Measurements from ENCODE around the gene CCDC88C. TPM values are rescaled to one million over a fixed set of nuclear protein-coding genes. Genes with fewer than 3 reads are reported as not detected.
"Not testable (repeated sequence)": the region's sequence is repeated elsewhere in the genome, so short reads cannot be mapped to it uniquely, and the experiment has no call there.

The CCDC88C gene
- total and polyA plus RNA-seq, 11 donors, result 2.4 to 15.6 (median 4.8) TPM

DNA sequence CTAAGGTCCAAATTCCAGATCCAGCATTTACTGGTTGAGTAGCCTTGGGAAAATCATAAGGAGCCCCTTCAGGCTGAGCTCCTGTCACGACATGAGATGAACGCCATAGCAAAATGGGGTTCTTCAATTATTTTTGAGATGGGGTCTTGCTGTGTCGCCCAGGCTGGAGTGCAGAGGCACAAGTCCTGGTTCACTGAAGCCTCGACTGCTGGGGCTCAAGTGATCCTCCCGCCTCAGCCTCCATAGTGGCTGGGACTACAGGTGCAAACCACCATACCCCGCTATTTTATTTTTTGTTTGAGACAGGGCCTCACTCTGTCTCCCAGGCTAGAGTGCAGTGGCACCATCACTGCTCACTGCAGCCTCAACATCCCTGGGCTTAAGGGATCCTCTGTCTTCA lies 147.4 kb downstream of the CCDC88C start:
- TF ChIP-seq, protein P1, sequence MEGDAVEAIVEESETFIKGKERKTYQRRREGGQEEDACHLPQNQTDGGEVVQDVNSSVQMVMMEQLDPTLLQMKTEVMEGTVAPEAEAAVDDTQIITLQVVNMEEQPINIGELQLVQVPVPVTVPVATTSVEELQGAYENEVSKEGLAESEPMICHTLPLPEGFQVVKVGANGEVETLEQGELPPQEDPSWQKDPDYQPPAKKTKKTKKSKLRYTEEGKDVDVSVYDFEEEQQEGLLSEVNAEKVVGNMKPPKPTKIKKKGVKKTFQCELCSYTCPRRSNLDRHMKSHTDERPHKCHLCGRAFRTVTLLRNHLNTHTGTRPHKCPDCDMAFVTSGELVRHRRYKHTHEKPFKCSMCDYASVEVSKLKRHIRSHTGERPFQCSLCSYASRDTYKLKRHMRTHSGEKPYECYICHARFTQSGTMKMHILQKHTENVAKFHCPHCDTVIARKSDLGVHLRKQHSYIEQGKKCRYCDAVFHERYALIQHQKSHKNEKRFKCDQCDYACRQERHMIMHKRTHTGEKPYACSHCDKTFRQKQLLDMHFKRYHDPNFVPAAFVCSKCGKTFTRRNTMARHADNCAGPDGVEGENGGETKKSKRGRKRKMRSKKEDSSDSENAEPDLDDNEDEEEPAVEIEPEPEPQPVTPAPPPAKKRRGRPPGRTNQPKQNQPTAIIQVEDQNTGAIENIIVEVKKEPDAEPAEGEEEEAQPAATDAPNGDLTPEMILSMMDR (IDR thresholded peaks at IDR 0.05), result no peak
- TF ChIP-seq POLR2A (IDR thresholded peaks at IDR 0.05), result no peak
- 94 to 99% (median 97%) methylated on average over 6 of the region's 6 CpGs for WGBS, 4 donors
- intact Hi-C loops (cut with DNase I), result no loop called here

DNA sequence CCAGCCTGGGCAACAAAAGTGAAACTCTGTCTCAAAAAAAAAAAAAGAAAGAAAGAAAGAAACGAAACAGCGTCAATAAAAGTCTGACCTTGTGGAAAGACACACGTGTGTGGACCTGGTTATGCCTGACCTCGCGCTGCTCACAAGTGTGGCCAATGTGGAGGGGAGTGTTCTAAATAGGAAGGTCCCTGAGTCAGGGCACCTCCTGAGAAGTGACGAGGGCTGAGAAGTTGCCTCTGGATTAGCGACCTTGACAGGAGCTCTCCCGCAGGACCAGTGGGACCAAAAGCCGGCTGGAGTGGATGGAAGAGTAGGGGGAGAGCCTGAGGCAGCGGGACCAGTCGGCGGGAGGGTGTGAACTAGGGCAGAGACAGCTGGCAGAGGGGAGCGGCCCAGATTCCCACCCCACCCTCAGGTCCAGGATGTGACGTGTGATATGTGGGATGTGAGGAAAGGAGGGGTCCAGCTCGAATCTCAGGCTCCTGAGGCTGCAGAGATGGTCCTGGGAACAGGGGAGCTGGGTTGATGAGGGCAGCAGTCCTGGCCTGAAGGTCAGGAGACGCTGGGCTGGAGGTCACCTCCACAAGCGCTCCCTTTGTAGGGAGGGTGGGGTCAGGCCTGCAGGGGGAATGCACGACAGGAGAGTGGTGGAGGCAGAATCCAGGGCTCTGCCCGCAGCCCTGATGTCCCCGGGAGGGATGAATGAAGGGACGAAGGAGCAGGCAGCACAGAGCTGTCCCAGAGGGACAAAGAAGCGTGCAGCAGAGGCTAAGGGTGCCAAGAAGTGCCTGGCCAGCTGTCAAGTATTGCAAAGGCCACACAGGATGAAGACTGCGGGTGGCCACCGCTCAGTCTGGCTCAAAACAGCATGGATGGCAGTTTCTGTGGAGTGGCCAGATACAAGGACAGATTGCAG lies 148.3 kb downstream of the CCDC88C start:
- 49 to 65% (median 55%) methylated on average over 24 of the region's 24 CpGs for WGBS, 4 donors

More for the DNA sequence above, 147.4 kb downstream of the CCDC88C start:
- no peaks in the 10 kb centered on the region for H3K9me3 ChIP-seq
- H3K27ac ChIP-seq, result no peak overlapping the region
- DNase-seq (no peak), ATAC-seq (no peak)
- peaks cover 0 to 6% (median 0%) of the 10 kb centered on the region in 9 donors for H3K27me3 ChIP-seq
- H3K36me3 ChIP-seq, result peaks cover 0 to 34% (median 0%) of the 10 kb centered on the region in 9 donors
- no peak overlapping the region for H3K4me3 ChIP-seq
- H3K4me1 ChIP-seq, result peaks cover 0 to 11% (median 6%) of the 10 kb centered on the region in 12 donors

DNA sequence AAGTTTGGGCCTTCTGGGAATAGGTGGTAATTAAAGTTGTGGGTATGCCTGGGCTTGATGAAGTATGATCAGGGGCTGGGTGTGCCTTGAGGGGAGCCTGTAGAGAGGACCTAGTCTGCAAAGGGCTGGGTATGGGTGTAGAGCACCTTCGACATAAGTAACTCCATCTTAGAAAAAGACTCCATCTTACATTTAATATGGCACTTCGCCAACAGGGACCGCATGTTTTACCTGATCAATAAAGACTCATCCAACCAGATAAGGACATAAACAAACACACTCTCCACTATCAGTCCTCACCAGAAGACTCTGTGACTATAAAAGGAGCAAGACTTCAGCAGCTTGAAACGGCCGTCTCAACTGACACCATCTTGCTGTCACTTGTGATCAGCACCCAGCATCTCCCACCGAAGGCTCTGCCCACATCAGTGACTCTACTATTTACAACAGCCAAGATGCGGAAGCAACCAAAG lies 149.6 kb downstream of the CCDC88C start:
- Histone ChIP-seq H3K27ac (no peak overlapping the region), H3K27me3 (peaks cover 0 to 21% (median 0%) of the 10 kb centered on the region in 9 donors), H3K4me3 (no peak overlapping the region), H3K36me3 (peaks cover 0 to 15% (median 0%) of the 10 kb centered on the region in 9 donors), H3K9me3 (no peaks in the 10 kb centered on the region), H3K4me1 (peaks cover 0 to 24% (median 7%) of the 10 kb centered on the region in 12 donors)
- intact Hi-C loops (cut with DNase I), result no loop called here
- ATAC-seq (no peak), DNase-seq (peak in 1 of 5 donors; percentile 6)
- TF ChIP-seq, protein P1 (IDR thresholded peaks at IDR 0.05), result no peak
- no peak for TF ChIP-seq POLR2A (IDR thresholded peaks at IDR 0.05)
- WGBS, 4 donors, result 90 to 93% (median 90%) methylated on average over 7 of the region's 7 CpGs

More for the DNA sequence above, 148.3 kb downstream of the CCDC88C start:
- intact Hi-C loops (cut with DNase I), result no loop called here
- Histone ChIP-seq H3K36me3 (peaks cover 0 to 25% (median 0%) of the 10 kb centered on the region in 9 donors), H3K27ac (peak overlapping the region in 1 of 12 donors; percentile 30), H3K4me3 (peak overlapping the region in 9 of 12 donors; percentile 17 to 53 (median 31)), H3K4me1 (peaks cover 0 to 18% (median 7%) of the 10 kb centered on the region in 12 donors), H3K27me3 (peaks cover 0 to 15% (median 0%) of the 10 kb centered on the region in 9 donors), H3K9me3 (no peaks in the 10 kb centered on the region)
- peak in 3 of 4 donors; percentile 54 to 86 (median 80) for ATAC-seq
- TF ChIP-seq POLR2A (IDR thresholded peaks at IDR 0.05), result no peak
- TF ChIP-seq, protein P1 (IDR thresholded peaks at IDR 0.05), result no peak
- peak in 3 of 5 donors; percentile 39 to 59 (median 55) for DNase-seq

DNA sequence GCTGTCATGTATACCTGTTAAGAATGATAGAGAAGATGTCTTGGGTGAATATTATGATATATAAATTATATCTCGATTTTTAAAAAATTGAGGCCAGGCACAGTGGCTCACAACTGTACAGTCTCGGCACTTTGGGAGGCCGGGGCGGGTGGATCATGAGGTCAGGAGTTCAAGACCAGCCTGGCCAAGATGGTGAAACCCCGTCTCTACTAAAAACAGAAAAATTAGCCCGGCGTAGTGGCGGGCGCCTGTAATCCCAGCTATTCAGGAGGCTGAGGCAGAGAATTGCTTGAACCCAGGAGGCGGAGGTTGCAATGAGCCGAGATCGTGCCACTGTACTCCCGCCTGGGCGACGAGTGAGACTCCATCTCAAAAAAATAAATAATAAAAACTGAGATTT lies 151.3 kb downstream of the CCDC88C start:
- intact Hi-C loops (cut with DNase I); ATAC-seq; H3K27ac ChIP-seq; DNase-seq; H3K36me3 ChIP-seq; H3K4me3 ChIP-seq; H3K9me3 ChIP-seq: not testable (repeated sequence)
- WGBS, 4 donors, result 93 to 98% (median 95%) methylated on average over 15 of the region's 15 CpGs
- peaks cover 0 to 24% (median 7%) of the 10 kb centered on the region in 12 donors for H3K4me1 ChIP-seq
- H3K27me3 ChIP-seq, result peaks cover 0 to 21% (median 0%) of the 10 kb centered on the region in 9 donors
